ENCODE data around the gene FAM120AOS.

FAM120AOS gene

DNA sequence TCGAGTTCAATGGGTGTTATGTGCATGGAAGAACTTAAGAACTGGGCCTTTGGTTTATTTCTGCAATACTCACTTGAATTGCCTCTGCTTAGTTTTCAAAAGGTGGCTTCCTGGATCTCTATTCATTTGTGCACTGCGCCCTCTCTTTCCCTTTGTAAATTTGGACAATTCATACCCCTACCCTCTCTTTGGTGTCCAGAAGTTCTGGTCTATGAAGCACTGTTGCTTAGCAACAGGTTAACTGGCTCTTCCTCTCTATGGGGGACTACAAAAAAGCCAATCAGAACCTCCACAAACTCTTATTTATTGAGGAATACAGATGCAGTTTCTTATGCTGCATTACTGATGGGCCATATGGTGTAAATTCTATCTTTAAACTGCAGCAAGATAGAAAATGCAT lies 15.4 kb downstream of the FAM120AOS start:
- no peak for DNase-seq (ENCODE audit: low read depth)

DNA sequence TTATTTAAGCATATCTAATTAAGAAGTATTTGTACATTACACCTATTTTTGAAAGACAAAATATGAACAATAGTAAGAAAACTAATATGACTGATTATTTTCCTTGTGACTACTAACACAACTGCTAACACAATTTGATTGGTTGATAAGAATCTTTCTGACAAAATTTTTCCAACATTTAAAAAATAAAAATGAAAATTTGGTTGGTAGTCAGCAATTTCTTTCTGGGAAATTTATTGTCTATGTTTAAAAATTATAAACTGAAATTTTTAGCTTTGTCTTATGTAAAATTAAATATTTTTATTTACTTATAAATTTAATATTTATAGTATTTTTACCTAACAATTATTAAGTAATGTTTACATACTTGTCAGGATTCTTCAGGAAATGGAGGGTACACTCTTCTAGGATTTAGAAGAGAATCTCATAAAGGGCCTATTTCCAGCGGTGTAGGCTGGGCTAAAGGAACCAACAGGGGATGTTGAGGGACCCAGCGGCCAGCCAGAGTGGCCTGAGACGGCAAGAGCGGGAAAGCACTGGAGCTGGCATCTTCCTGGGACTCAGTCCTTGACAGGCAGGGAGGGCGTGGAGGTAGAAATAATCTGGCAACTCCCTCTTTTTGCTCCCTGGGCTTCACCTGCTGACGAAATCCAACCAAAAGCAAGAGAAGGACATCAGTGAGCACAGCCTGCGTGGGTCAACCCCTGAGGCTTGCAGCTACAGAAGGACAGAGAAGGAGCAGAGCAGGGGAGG lies 16.6 kb downstream of the FAM120AOS start:
- DNase-seq (ENCODE audit: low read depth): no peak

DNA sequence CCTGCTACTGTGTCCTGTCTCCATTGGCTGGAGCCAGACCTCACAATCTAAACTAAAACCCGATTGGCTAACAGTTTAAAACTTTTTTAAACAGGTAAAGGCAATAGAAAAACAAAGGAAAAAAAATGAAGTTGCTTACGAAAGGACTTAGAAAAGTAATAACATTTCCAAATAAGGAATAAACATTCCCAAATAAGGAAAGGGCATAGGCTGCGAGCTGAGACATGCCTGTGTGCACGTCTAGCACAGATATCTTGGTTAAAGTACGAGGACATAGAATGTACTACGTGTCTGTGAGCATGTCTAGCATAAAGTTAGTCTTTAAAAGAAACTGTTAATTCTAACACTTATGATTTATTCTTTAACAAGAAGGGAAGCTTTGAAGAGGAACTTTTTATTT lies 17.2 kb downstream of the FAM120AOS start:
- no peak for DNase-seq (ENCODE audit: low read depth)

DNA sequence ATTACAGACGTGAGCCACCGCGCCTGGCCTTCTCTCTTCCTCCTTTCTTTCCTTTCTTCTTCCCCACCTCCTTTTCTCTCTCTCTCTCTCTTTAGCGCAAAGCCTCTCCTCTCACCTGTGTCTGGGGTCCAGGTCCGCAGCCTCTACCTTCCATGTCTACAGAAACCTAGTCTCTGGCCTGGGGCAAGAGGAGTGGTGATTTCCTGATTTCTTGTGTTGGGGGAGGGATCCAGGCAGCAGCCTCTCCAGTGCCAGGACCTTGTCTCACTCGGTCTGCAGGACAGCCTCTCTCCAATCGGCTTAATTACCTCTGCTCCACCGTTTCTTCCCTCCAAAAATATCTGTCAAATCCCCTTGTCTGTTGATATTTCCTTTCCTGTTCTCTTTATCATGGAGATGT lies 18.0 kb downstream of the FAM120AOS start:
- DNase-seq (ENCODE audit: low read depth): no peak

DNA sequence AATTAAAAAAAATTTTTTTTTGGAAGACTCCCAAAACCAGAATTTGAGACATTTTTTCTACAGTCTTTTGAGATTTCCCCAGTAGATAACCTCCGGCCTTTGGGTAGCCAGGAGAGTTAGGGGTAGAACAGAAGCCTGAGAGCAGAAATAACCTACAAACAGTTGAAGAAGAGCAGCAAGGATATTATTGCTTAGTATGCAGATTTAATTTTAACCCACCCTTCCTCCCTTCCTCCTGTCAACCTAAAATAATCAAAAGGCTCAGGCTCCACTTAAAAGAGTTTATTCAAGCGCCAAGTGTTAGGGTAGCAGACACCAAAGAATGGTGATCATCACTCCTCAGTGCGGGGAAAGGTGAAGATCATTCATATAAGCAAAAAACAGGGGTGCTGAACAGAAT lies 19.3 kb downstream of the FAM120AOS start:
- no peak for DNase-seq (ENCODE audit: low read depth)

DNA sequence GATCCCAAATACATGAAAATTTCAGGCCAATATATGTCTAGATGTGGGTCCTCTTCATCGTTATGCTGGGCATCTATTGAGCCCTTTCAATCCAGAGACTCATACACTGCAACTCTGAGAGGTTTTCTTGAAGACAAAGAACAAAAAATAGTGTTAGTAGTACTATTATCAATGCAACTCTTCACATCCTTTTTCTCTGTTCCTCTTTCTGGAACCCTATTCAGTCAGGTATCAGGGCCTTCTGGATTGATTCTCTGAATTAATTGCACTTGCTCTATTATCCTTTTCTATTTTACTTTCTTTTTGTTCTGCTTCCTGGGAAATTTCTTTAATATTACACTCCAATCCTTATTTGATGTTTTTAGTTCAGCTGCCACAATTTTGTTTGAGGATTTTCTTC lies 20.4 kb downstream of the FAM120AOS start:
- DNase-seq (ENCODE audit: low read depth): no peak

DNA sequence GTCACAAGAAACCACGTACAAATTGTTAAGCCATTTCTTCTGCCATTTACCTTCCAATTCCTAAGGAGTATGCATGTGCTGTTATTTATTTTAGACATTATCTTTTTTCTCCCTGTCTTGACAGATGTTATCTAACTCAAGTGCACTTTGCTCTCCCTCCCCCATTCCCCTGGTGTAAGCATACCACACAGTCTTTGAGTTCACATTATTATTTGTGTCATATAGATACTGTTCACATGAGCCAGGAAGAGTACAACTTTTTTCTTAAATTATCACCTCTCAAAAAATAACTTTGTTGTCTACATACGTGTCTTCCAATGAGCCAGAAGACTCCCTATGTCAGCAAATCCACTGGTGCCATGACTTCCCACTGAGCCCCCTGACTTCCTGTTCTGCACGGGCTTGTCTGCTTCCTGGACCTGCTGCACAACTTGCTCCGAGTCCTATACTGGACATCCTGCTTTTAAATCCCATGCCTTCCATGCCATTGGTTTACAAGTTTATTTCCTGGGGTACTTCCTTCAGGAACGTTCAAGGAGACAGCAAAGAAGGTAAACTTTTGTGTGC lies 21.8 kb downstream of the FAM120AOS start:
- DNase-seq (ENCODE audit: low read depth): no peak

- no peak for DNase-seq (ENCODE audit: low read depth)
These were observed 25.6 kb downstream of the FAM120AOS start for GRCh38 chr9:93427655-93428379.

DNA sequence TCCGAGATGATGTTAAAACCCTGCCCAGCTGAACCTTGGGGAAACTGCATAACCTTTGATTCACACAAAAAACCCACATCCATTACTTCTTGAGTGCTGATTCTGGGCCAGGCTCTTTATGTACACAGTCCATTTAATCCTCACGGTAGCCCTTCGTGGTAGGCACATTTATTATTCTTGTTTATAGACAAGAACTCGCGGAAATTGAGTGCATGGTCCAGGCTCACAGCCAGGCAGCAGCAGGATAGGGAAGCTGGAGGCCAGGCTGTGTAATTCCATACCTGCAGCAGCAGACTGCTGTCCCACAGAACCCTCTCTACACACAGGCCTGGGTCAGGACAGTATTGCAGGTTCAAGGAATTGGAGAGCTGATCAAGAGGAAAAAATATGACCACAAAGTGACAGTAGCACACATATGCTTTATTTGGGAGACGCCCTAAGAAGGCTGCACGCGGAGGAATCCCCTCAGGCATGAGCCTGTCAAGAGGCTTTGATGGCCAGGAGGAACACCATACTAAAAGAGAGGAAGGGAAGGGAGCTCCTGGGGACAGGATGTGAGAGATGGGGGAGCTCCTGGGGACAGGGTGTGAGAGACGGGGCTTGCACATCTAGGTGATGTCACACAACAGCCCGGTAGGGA lies 30.3 kb downstream of the FAM120AOS start:
- DNase-seq (ENCODE audit: low read depth): no peak

- no peak for DNase-seq (ENCODE audit: low read depth)
These were observed 34.4 kb downstream of the FAM120AOS start for GRCh38 chr9:93419023-93419422.

DNA sequence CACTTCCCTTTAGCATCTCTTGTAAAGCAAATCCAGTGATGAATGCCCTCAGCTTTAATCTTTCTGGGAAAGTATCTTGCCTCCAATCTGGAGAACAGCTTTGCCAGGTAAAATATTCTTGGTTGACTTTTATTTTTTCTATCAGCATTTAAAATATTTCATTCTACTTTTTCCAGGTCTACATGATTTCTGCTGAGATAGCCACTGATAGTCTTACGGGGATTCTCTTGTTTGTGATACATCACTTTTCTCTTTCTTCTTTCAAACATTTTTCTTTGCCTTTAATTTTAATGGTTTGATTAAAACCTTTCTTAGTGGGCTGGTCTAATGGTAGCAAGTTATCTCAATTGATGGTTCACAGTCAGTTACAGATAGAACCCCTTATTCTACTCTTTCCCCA lies 35.8 kb downstream of the FAM120AOS start:
- DNase-seq (ENCODE audit: low read depth): no peak

DNA sequence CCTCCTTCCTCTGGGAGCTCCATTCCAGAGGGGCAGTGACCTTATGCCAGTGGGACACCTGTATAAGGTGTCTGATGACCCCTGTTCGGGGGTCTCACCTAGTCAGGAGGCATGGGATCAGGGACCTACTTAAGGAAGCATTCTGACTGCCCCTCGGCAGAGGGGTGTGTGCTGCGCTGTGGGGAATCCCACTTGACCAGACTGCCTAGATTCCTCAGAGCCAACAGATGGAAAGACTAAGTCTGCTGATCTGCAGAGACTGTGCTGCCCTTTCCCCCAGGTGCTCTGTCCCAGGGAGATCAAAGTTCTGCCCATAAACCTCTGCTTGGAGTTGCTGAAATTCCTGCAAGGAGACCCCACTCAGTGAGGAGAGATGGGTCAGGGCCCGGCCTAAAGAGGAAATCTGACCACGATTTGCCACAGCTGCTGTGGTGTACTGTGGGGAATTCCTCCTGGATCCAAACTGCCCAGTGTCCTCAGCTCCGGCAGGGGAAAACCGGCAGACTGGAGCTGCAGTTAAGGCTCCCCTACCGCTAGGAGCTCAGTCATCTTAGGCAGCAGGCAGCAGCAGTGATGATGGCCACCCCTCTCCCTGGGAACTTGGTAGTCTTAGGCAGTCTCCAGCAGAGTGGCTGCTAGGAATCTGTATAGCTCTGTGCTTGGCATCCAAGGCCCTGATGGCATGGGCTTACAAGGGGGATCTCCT lies 36.7 kb downstream of the FAM120AOS start:
- DNase-seq (ENCODE audit: low read depth): no peak

DNA sequence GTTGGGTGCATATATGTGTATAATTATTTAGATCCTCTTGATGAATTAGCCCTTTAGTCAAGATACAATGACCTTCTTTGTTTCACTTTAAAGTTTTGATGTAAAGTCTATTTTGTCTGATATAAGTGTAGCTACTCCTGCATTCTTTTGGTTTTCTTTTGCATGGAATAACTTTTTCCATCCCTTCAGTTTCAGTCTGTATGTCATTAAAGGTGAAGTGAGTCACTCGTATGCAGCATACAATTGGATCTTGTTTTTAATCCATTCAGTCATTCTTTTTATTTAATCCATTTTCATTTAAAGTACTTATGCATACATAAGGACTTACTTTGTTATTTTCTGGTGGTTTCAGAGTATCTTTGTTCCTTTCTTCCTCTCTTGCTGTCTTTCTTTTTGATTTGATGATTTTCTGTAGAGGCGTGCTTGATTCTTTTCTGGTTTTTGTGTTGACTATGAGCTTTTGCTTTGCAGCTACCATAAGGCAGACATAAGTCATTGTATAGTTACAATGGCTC lies 38.1 kb downstream of the FAM120AOS start:
- no peak for DNase-seq (ENCODE audit: low read depth)

DNA sequence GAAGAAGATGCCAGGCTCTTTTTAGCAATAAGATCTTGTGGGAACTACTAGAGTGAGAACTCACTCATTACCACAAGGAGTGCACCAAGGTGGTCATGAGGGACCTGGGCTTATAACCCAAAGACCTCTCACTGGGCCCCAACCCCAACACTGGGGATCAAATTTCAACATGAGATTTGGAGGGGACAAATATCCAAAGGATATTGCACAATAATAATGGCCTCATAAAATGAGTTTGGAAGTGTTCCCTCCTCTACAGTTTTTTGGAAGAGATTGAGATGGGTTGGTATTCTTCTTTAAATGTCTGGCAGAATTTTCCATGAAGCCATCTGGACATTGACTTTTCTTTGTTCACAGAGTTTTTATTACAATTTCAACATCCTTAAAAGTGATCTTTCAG lies 39.9 kb downstream of the FAM120AOS start:
- DNase-seq (ENCODE audit: low read depth): no peak

- no peak for DNase-seq (ENCODE audit: low read depth)
These were observed 47.0 kb downstream of the FAM120AOS start for GRCh38 chr9:93406371-93406770.

- no peak for DNase-seq (ENCODE audit: low read depth)
These were observed 54.9 kb downstream of the FAM120AOS start for GRCh38 chr9:93398471-93398870.

DNA sequence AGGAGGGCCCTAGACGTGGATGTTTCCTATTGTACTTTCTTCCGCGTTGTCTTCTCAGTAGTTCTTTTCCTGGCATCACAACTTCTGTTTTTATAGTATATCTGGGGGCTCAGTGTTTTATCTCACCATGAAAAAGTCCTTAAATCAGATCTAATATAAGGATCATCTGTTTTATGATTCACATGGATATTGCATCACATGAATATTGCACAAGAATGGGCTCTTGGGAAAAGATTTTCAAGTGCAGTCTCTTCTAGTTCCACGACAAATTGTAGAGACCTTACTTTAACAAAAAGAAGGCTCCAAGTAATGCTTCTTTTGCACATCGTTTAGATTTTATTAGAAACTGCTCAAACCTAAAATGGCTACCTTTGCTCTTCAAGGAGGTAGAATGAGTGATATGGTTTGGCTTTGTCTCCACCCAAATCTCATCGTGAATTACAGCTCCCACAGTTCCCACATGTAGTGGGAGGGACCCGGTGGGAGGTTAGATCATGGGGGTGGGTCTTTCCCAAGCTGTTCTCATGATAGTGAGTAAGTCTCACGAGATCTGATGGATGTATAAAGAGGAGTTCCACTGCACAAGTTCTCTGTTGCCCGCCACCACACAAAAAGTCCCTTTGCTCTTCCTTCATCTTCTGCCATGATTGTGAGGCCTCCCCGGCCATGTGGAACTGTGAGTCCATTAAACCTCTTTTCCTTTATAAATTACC lies 55.6 kb downstream of the FAM120AOS start:
- DNase-seq (ENCODE audit: low read depth): peak; percentile 9
